ENCODE data around the gene KRT222.

DNA sequence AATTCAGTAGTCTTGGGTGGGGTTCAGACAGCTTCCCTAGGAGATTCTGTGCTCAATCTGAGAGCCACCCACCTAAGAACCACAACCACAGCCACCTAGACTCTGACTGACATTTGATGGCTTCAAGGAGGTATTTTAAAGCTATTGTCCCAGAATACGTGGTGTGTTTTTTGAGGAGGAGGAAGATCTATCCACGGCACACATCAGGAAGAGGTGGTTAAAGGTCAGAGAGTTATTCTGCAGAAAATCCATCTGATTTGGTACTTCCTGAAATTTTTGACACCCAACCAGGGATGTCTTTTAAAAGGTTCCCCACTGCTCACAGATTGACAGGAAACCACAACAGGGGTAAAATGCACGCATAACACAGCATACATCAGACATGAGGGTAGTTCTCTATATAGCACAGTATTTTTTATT lies 42.5 kb downstream of the KRT222 start:
- TF ChIP-seq CTCF (IDR thresholded peaks at IDR 0.05) (no peak), ZFX (IDR thresholded peaks at IDR 0.05; ENCODE audit: borderline replicate concordance) (no peak)

Measured in 22Rv1 (cell line).